ENCODE measurements around the gene TROAP. TPM values are rescaled to one million over a fixed set of nuclear protein-coding genes. Genes with fewer than 3 reads are reported as not detected.

Gene TROAP
- total RNA-seq, 2 donors from 2014 or later = 0.27 to 0.99 TPM

- no peaks in the 10 kb centered on the region for H3K36me3 ChIP-seq
- no peak overlapping the region for H3K27ac ChIP-seq
- DNase-seq (ENCODE audit: low spot score) = no peak
- peaks cover 11 to 16% of the 10 kb centered on the region in 2 donors for H3K4me1 ChIP-seq (ENCODE audit: control insufficient read depth in 1 of 2, low read depth in 2 of 2)
- no peaks in the 10 kb centered on the region for H3K27me3 ChIP-seq (replicated peaks; ENCODE audit: insufficient read depth)
- TF ChIP-seq CTCF (IDR thresholded peaks at IDR 0.05) = no peak
- no peaks in the 10 kb centered on the region for H3K9me3 ChIP-seq
- peak overlapping the region; percentile 93 for H3K4me3 ChIP-seq
- no peak for ATAC-seq (ENCODE audit: insufficient number of reproducible peaks, low FRiP score, low read depth)
These were observed 718 bp upstream of the TROAP start for GRCh38 chr12:49322367-49322707.

- Histone ChIP-seq H3K4me1 (ENCODE audit: control insufficient read depth in 1 of 2, low read depth in 2 of 2) (peaks cover 11 to 16% of the 10 kb centered on the region in 2 donors), H3K4me3 (peak overlapping the region; percentile 93), H3K27ac (no peak overlapping the region), H3K27me3 (replicated peaks; ENCODE audit: insufficient read depth) (no peaks in the 10 kb centered on the region), H3K36me3 (no peaks in the 10 kb centered on the region), H3K9me3 (no peaks in the 10 kb centered on the region)
- DNase-seq (ENCODE audit: low spot score) (no peak), ATAC-seq (ENCODE audit: insufficient number of reproducible peaks, low FRiP score, low read depth) (no peak)
- no peak for TF ChIP-seq CTCF (IDR thresholded peaks at IDR 0.05)
These were observed 556 bp downstream of the TROAP start for GRCh38 chr12:49323524-49324097.

DNA sequence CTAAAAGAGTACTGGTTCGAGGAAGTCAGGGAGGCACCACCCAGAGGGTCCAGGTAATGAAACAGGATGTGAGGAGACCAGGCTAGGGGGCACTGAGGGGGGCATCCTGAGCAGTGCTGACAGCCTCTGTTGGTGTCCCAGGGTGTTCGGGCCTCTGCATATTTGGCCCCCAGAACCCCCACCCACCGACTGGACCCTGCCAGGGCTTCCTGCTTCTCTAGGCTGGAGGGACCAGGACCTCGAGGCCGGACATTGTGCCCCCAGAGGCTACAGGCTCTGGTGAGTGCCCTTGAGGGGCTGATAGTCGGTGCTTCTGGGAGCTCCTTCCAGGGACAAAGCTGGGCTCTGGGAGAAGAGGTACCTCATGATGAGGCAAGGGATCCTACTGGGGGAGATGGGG is 2.6 kb downstream of the TROAP start:
- H3K36me3 ChIP-seq = no peaks in the 10 kb centered on the region
- H3K4me1 ChIP-seq (ENCODE audit: control insufficient read depth in 1 of 2, low read depth in 2 of 2) = peaks cover 11 to 16% of the 10 kb centered on the region in 2 donors
- no peaks in the 10 kb centered on the region for H3K27me3 ChIP-seq (replicated peaks; ENCODE audit: insufficient read depth)
- DNase-seq (ENCODE audit: low spot score) = no peak
- H3K4me3 ChIP-seq = no peak overlapping the region
- no peaks in the 10 kb centered on the region for H3K9me3 ChIP-seq
- ATAC-seq (ENCODE audit: insufficient number of reproducible peaks, low FRiP score, low read depth) = no peak
- H3K27ac ChIP-seq = no peak overlapping the region
- no peak for TF ChIP-seq CTCF (IDR thresholded peaks at IDR 0.05)

GRCh38 chr12:49327368-49327767 is 4.3 kb downstream of the TROAP start:
- ATAC-seq (ENCODE audit: insufficient number of reproducible peaks, low FRiP score, low read depth) (no peak), DNase-seq (ENCODE audit: low spot score) (no peak)
- Histone ChIP-seq H3K4me3 (no peak overlapping the region), H3K4me1 (ENCODE audit: control insufficient read depth in 1 of 2, low read depth in 2 of 2) (peaks cover 7 to 11% of the 10 kb centered on the region in 2 donors), H3K27me3 (replicated peaks; ENCODE audit: insufficient read depth) (no peaks in the 10 kb centered on the region), H3K27ac (no peak overlapping the region), H3K9me3 (no peaks in the 10 kb centered on the region), H3K36me3 (no peaks in the 10 kb centered on the region)
- TF ChIP-seq CTCF (IDR thresholded peaks at IDR 0.05) = no peak

GRCh38 chr12:49327887-49328286 is 4.8 kb downstream of the TROAP start:
- TF ChIP-seq CTCF (IDR thresholded peaks at IDR 0.05) = no peak
- Histone ChIP-seq H3K27ac (no peak overlapping the region), H3K36me3 (no peaks in the 10 kb centered on the region), H3K9me3 (no peaks in the 10 kb centered on the region), H3K4me1 (ENCODE audit: control insufficient read depth in 1 of 2, low read depth in 2 of 2) (peaks cover 6 to 9% of the 10 kb centered on the region in 2 donors), H3K4me3 (no peak overlapping the region), H3K27me3 (replicated peaks; ENCODE audit: insufficient read depth) (no peaks in the 10 kb centered on the region)
- no peak for DNase-seq (ENCODE audit: low spot score)
- ATAC-seq (ENCODE audit: insufficient number of reproducible peaks, low FRiP score, low read depth) = no peak

Data from thoracic aorta (tissue), 2 donors.